CD8-positive, alpha-beta memory T cell (primary cell): ENCODE measurements around the gene CLCN4. TPM values are rescaled to one million over a fixed set of nuclear protein-coding genes. Genes with fewer than 3 reads are reported as not detected.

ENCODE experiments used
- CTCF ChIA-PET: fragments of 350-600 bp; sonication (Branson Sonifier 250); formaldehyde crosslinking; loops from one replicate; lab custom pipeline; 2021; ENCODE audit warnings: antibody characterized with exemption; lab: Charles Lee
- POLR2A ChIA-PET: fragments of 350-600 bp; sonication (Branson Sonifier 250); formaldehyde crosslinking; loops from one replicate; lab custom pipeline; 2021; ENCODE audit warnings: antibody characterized with exemption; lab: Charles Lee
- DNase-seq, 5 donors: peaks; one replicate each; pipeline versions ENCODE4 v3.0.0 to v3.0.0-alpha.2; 2020 to 2022; ENCODE audit warnings: mixed read lengths in 1 of 5
- H3K27ac ChIP-seq: one replicate; pipeline ENCODE4 v1.7.0; 2013; ENCODE audit warnings: low read depth, mild to moderate bottlenecking, low read length, moderate library complexity
- H3K27me3 ChIP-seq: 2 replicates; pipeline ENCODE4 v1.7.0; 2013; ENCODE audit warnings: low read length, mild to moderate bottlenecking; ENCODE audit not compliant: insufficient read depth, poor library complexity, severe bottlenecking
- H3K36me3 ChIP-seq: 2 replicates; pipeline ENCODE4 v1.7.0; 2013; ENCODE audit warnings: mild to moderate bottlenecking, low read length, moderate library complexity; ENCODE audit not compliant: insufficient read depth
- H3K4me1 ChIP-seq: 2 replicates; pipeline ENCODE4 v1.7.0; 2013; ENCODE audit warnings: mild to moderate bottlenecking, low read length, moderate library complexity; ENCODE audit not compliant: insufficient read depth
- H3K4me3 ChIP-seq: 2 replicates; pipeline ENCODE4 v1.7.0; 2013; ENCODE audit warnings: mild to moderate bottlenecking, low read length
- H3K9me3 ChIP-seq: 2 replicates; pipeline ENCODE4 v1.7.0; 2013; ENCODE audit warnings: mild to moderate bottlenecking, low read length
- H3K27ac Mint-ChIP-seq, 8 donors: one replicate each; pipeline ENCODE4 v1.8.0; 2020 to 2021; ENCODE audit warnings: mixed read lengths in 8 of 8, mild to moderate bottlenecking in 6 of 8, inconsistent platforms in 3 of 8, moderate library complexity in 3 of 8
- H3K27me3 Mint-ChIP-seq, 2 donors: one replicate each; pipeline ENCODE4 v1.8.0; 2020 to 2021; ENCODE audit warnings: mixed read lengths in 2 of 2, mild to moderate bottlenecking in 1 of 2, moderate library complexity in 1 of 2
- H3K36me3 Mint-ChIP-seq, 3 donors: one replicate each; pipeline ENCODE4 v1.8.0; 2020 to 2021; ENCODE audit warnings: mixed read lengths in 3 of 3, inconsistent platforms in 1 of 3, mild to moderate bottlenecking in 1 of 3
- H3K4me1 Mint-ChIP-seq, 3 donors: one replicate each; pipeline ENCODE4 v1.8.0; 2020 to 2021; ENCODE audit warnings: mixed read lengths in 3 of 3, inconsistent platforms in 1 of 3, mild to moderate bottlenecking in 1 of 3
- H3K4me3 Mint-ChIP-seq, 7 donors: one replicate each; pipeline ENCODE4 v1.8.0; 2020 to 2021; ENCODE audit warnings: mixed read lengths in 7 of 7, mild to moderate bottlenecking in 6 of 7, moderate library complexity in 4 of 7, inconsistent platforms in 2 of 7
- H3K9me3 Mint-ChIP-seq, 5 donors: one replicate each; pipeline ENCODE4 v1.8.0; 2020 to 2022; ENCODE audit warnings: mixed read lengths in 5 of 5, mild to moderate bottlenecking in 3 of 5, moderate library complexity in 2 of 5, inconsistent platforms in 1 of 5
- polyA plus RNA-seq: library from polyadenylated mRNA; unstranded; fragments of 300-500 nt; fragmentation: Illumina TruSeq; gene quantifications from one replicate; pipeline ENCODE4 v1.2.3, GENCODE V29; 2021
- total RNA-seq, 2 experiments: library from RNA; stranded (reverse); gene quantifications; one replicate each; pipeline ENCODE4 v1.2.3, GENCODE V29; 2021

CLCN4 gene
- total and polyA plus RNA-seq, 3 experiments from 2014 or later, result 0.04 to 0.20 TPM; not detected in 1

GRCh38 chrX:10120331-10120730 lies 36.4 kb upstream of the CLCN4 start:
- no peaks in the 10 kb centered on the region for H3K4me1 ChIP-seq
- no peak overlapping the region for H3K27ac ChIP-seq
- Mint-ChIP-seq H3K36me3 (peaks cover 0 to 57% (median 2%) of the 10 kb centered on the region in 3 donors), H3K4me1 (peaks cover 7 to 31% (median 24%) of the 10 kb centered on the region in 3 donors), H3K9me3 (no peaks in the 10 kb centered on the region), H3K4me3 (no peak overlapping the region), H3K27me3 (peaks cover 0 to 1% of the 10 kb centered on the region in 2 donors), H3K27ac (peak overlapping the region in 1 of 8 donors; percentile 63)
- H3K9me3 ChIP-seq, result no peaks in the 10 kb centered on the region
- no peaks in the 10 kb centered on the region for H3K27me3 ChIP-seq
- DNase-seq, result no peak
- ChIA-PET POLR2A (interaction anchor here (1.3 kb wide), 1 partner anchor 10 kb away, joined by 8 read pairs; no protein-coding TSS in a partner anchor), CTCF (interaction anchor here (0.6 to 2.3 kb wide), 19 partner anchors 8 to 138 kb away, joined by 3 to 25 read pairs (median 4); no protein-coding TSS in a partner anchor)
- peaks cover 8% of the 10 kb centered on the region for H3K36me3 ChIP-seq
- no peak overlapping the region for H3K4me3 ChIP-seq

- Histone ChIP-seq H3K9me3 (no peaks in the 10 kb centered on the region), H3K36me3 (peaks cover 8% of the 10 kb centered on the region), H3K27me3 (no peaks in the 10 kb centered on the region), H3K4me3 (no peak overlapping the region), H3K27ac (no peak overlapping the region), H3K4me1 (no peaks in the 10 kb centered on the region)
- CTCF ChIA-PET, result interaction anchor here (1.2 to 2.2 kb wide), 9 partner anchors 10 to 138 kb away, joined by 4 to 25 read pairs (median 6); no protein-coding TSS in a partner anchor
- Mint-ChIP-seq H3K4me1 (peaks cover 7 to 31% (median 24%) of the 10 kb centered on the region in 3 donors), H3K4me3 (no peak overlapping the region), H3K27ac (peak overlapping the region in 1 of 8 donors; percentile 63), H3K27me3 (peaks cover 0 to 1% of the 10 kb centered on the region in 2 donors), H3K36me3 (peaks cover 0 to 57% (median 2%) of the 10 kb centered on the region in 3 donors), H3K9me3 (no peaks in the 10 kb centered on the region)
- DNase-seq, result no peak
- POLR2A ChIA-PET, result no interaction called here
Observed at GRCh38 chrX:10120828-10121227, 35.9 kb upstream of the CLCN4 start.

- Histone ChIP-seq H3K36me3 (peaks cover 8% of the 10 kb centered on the region), H3K27ac (no peak overlapping the region), H3K4me3 (no peak overlapping the region), H3K27me3 (no peaks in the 10 kb centered on the region), H3K4me1 (no peaks in the 10 kb centered on the region), H3K9me3 (no peaks in the 10 kb centered on the region)
- POLR2A ChIA-PET, result no interaction called here
- peaks cover 0 to 1% of the 10 kb centered on the region in 2 donors for H3K27me3 Mint-ChIP-seq
- H3K4me3 Mint-ChIP-seq, result peak overlapping the region in 1 of 7 donors; percentile 45
- DNase-seq, result no peak
- no peaks in the 10 kb centered on the region for H3K9me3 Mint-ChIP-seq
- CTCF ChIA-PET, result no interaction called here
- peaks cover 9 to 24% (median 17%) of the 10 kb centered on the region in 3 donors for H3K4me1 Mint-ChIP-seq
- H3K27ac Mint-ChIP-seq, result no peak overlapping the region
- peaks cover 0 to 60% (median 1%) of the 10 kb centered on the region in 3 donors for H3K36me3 Mint-ChIP-seq
Observed at GRCh38 chrX:10121787-10122186, 35.0 kb upstream of the CLCN4 start.

GRCh38 chrX:10124506-10125247 lies 32.1 kb upstream of the CLCN4 start:
- peaks cover 0 to 64% (median 0%) of the 10 kb centered on the region in 3 donors for H3K36me3 Mint-ChIP-seq
- no peak overlapping the region for H3K4me3 Mint-ChIP-seq
- Histone ChIP-seq H3K4me3 (no peak overlapping the region), H3K36me3 (no peaks in the 10 kb centered on the region), H3K27ac (no peak overlapping the region), H3K4me1 (no peaks in the 10 kb centered on the region), H3K27me3 (no peaks in the 10 kb centered on the region), H3K9me3 (no peaks in the 10 kb centered on the region)
- ChIA-PET POLR2A (no interaction called here), CTCF (no interaction called here)
- DNase-seq, result no peak
- H3K27ac Mint-ChIP-seq, result no peak overlapping the region
- peaks cover 0 to 3% of the 10 kb centered on the region in 2 donors for H3K27me3 Mint-ChIP-seq
- no peaks in the 10 kb centered on the region for H3K9me3 Mint-ChIP-seq
- H3K4me1 Mint-ChIP-seq, result peaks cover 5 to 17% (median 11%) of the 10 kb centered on the region in 3 donors

- peaks cover 5 to 15% (median 9%) of the 10 kb centered on the region in 3 donors for H3K4me1 Mint-ChIP-seq
- no peak overlapping the region for H3K27ac ChIP-seq
- H3K36me3 ChIP-seq, result no peaks in the 10 kb centered on the region
- no peaks in the 10 kb centered on the region for H3K27me3 ChIP-seq
- H3K36me3 Mint-ChIP-seq, result peaks cover 0 to 69% (median 0%) of the 10 kb centered on the region in 3 donors
- no peaks in the 10 kb centered on the region for H3K9me3 Mint-ChIP-seq
- ChIA-PET POLR2A (no interaction called here), CTCF (no interaction called here)
- no peak for DNase-seq
- no peaks in the 10 kb centered on the region for H3K9me3 ChIP-seq
- H3K27me3 Mint-ChIP-seq, result peaks cover 0 to 3% of the 10 kb centered on the region in 2 donors
- no peak overlapping the region for H3K4me3 Mint-ChIP-seq
- no peak overlapping the region for H3K4me3 ChIP-seq
- H3K27ac Mint-ChIP-seq, result peak overlapping the region in 1 of 8 donors; percentile 38
- no peaks in the 10 kb centered on the region for H3K4me1 ChIP-seq
Observed at GRCh38 chrX:10125248-10125615, 31.5 kb upstream of the CLCN4 start.

GRCh38 chrX:10126044-10126443 lies 30.7 kb upstream of the CLCN4 start:
- Mint-ChIP-seq H3K4me3 (peak overlapping the region in 1 of 7 donors; percentile 63), H3K9me3 (no peaks in the 10 kb centered on the region), H3K4me1 (peaks cover 3 to 11% (median 6%) of the 10 kb centered on the region in 3 donors), H3K36me3 (peaks cover 0 to 75% (median 0%) of the 10 kb centered on the region in 3 donors), H3K27ac (no peak overlapping the region), H3K27me3 (peaks cover 0 to 3% of the 10 kb centered on the region in 2 donors)
- CTCF ChIA-PET, result no interaction called here
- Histone ChIP-seq H3K27ac (no peak overlapping the region), H3K27me3 (no peaks in the 10 kb centered on the region), H3K9me3 (no peaks in the 10 kb centered on the region), H3K4me1 (no peaks in the 10 kb centered on the region), H3K36me3 (no peaks in the 10 kb centered on the region), H3K4me3 (no peak overlapping the region)
- no peak for DNase-seq
- POLR2A ChIA-PET, result no interaction called here

- ChIA-PET POLR2A (no interaction called here), CTCF (no interaction called here)
- Mint-ChIP-seq H3K4me3 (no peak overlapping the region), H3K9me3 (no peaks in the 10 kb centered on the region), H3K4me1 (peaks cover 3 to 6% (median 6%) of the 10 kb centered on the region in 3 donors), H3K36me3 (peaks cover 0 to 75% (median 0%) of the 10 kb centered on the region in 3 donors), H3K27me3 (peaks cover 0 to 3% of the 10 kb centered on the region in 2 donors), H3K27ac (peak overlapping the region in 1 of 8 donors; percentile 68)
- H3K27me3 ChIP-seq, result no peaks in the 10 kb centered on the region
- H3K4me1 ChIP-seq, result no peaks in the 10 kb centered on the region
- no peaks in the 10 kb centered on the region for H3K9me3 ChIP-seq
- H3K27ac ChIP-seq, result no peak overlapping the region
- no peaks in the 10 kb centered on the region for H3K36me3 ChIP-seq
- H3K4me3 ChIP-seq, result no peak overlapping the region
- no peak for DNase-seq
Observed at GRCh38 chrX:10126834-10127233, 29.9 kb upstream of the CLCN4 start.

- H3K27ac Mint-ChIP-seq, result no peak overlapping the region
- Histone ChIP-seq H3K27ac (no peak overlapping the region), H3K36me3 (no peaks in the 10 kb centered on the region), H3K4me3 (no peak overlapping the region), H3K27me3 (no peaks in the 10 kb centered on the region), H3K4me1 (no peaks in the 10 kb centered on the region), H3K9me3 (no peaks in the 10 kb centered on the region)
- ChIA-PET POLR2A (no interaction called here), CTCF (interaction anchor here (1.2 kb wide), 1 partner anchor 9 kb away, joined by 3 read pairs; no protein-coding TSS in a partner anchor)
- peaks cover 0 to 2% (median 0%) of the 10 kb centered on the region in 3 donors for H3K4me1 Mint-ChIP-seq
- no peaks in the 10 kb centered on the region for H3K9me3 Mint-ChIP-seq
- DNase-seq, result no peak
- H3K36me3 Mint-ChIP-seq, result peaks cover 0 to 79% (median 2%) of the 10 kb centered on the region in 3 donors
- peaks cover 0 to 3% of the 10 kb centered on the region in 2 donors for H3K27me3 Mint-ChIP-seq
- no peak overlapping the region for H3K4me3 Mint-ChIP-seq
Observed at GRCh38 chrX:10128386-10128785, 28.4 kb upstream of the CLCN4 start.
